Measurements from ENCODE around the gene LRRC8B. TPM values are rescaled to one million over a fixed set of nuclear protein-coding genes. Genes with fewer than 3 reads are reported as not detected.

The LRRC8B gene
- total and polyA plus RNA-seq, 2 of the 13 experiments (the other 11 are each of a cell fraction or from before 2014, with no cell fraction given) = 4.9 to 7.6 TPM

DNA sequence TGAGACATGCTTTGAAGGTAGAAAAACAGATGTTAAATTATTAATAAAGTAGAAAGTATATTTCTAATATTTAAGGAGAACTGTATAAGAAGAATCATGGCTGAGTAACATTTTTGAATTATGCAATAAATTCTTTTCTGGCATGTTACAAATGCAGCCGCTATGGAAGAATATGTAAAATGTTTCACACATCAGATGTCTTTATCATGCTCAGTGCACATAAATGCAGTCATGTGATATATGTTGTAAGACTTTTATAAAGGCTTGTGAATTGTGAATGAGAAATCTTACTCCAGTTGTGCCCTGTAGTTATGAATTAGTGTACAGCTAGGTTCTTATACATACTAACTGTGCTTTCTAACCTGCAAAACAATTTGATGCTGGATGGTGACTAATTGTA lies 53.5 kb downstream of the LRRC8B start:
- POLR2A ChIA-PET = interaction anchor here (1.0 kb wide), 1 partner anchor 9 kb away, joined by 3 read pairs; no protein-coding TSS in a partner anchor
- Histone ChIP-seq H3K27ac (ENCODE audit: extremely low read length, insufficient read depth, low read length) (no peak overlapping the region), H3K4me2 (ENCODE audit: low read depth, low read length) (no peak overlapping the region), H3K9ac (ENCODE audit: insufficient read depth, low read depth, low read length) (no peak overlapping the region), H2AFZ (ENCODE audit: low read length) (no peak overlapping the region), H3K4me3 (replicated peaks in 1 of 3; ENCODE audit: insufficient read depth in 1 of 3, low read depth in 2 of 3, low read length in 3 of 3) (no peak overlapping the region), H3K9me3 (ENCODE audit: low read length) (no peaks in the 10 kb centered on the region), H3K4me1 (ENCODE audit: insufficient read depth, low read length) (peaks cover 13% of the 10 kb centered on the region), H3K27me3 (ENCODE audit: control insufficient read depth in 1 of 2, insufficient read depth in 2 of 2, low read length in 2 of 2) (no peaks in the 10 kb centered on the region), H3K36me3 (replicated peaks in 1 of 2; ENCODE audit: control insufficient read depth in 1 of 2, insufficient read depth in 2 of 2, low read length in 2 of 2) (peaks cover 3 to 20% of the 10 kb centered on the region in 2 experiments; a peak in 4 of 5 replicates), H3K79me2 (ENCODE audit: insufficient read depth, low read length) (no peaks in the 10 kb centered on the region), H4K20me1 (ENCODE audit: insufficient read depth, low read length) (no peaks in the 10 kb centered on the region)
- CTCF ChIA-PET (ENCODE audit: low intra/inter-chr PET ratio, low total read pairs) = no interaction called here
- TF ChIP-seq SOX5 (CRISPR knock-in tag; IDR thresholded peaks at IDR 0.05; ENCODE audit: borderline replicate concordance) = no peak
- TF ChIP-seq NFATC3 (CRISPR knock-in tag; IDR thresholded peaks at IDR 0.05) = no peak
- TF ChIP-seq, protein P1, sequence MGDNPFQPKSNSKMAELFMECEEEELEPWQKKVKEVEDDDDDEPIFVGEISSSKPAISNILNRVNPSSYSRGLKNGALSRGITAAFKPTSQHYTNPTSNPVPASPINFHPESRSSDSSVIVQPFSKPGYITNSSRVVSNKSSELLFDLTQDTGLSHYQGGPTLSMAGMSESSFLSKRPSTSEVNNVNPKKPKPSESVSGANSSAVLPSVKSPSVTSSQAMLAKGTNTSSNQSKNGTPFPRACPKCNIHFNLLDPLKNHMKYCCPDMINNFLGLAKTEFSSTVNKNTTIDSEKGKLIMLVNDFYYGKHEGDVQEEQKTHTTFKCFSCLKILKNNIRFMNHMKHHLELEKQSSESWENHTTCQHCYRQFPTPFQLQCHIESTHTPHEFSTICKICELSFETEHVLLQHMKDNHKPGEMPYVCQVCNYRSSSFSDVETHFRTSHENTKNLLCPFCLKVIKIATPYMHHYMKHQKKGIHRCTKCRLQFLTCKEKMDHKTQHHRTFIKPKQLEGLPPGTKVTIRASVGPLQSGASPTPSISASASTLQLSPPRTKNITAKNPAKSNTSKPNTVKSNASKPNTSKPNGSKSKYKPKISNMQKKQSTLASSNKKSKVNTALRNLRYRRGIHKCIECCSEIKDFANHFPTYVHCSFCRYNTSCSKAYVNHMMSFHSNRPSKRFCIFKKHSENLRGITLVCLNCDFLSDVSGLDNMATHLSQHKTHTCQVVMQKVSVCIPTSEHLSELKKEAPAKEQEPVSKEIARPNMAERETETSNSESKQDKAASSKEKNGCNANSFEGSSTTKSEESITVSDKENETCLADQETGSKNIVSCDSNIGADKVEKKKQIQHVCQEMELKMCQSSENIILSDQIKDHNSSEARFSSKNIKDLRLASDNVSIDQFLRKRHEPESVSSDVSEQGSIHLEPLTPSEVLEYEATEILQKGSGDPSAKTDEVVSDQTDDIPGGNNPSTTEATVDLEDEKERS (CRISPR knock-in tag; IDR thresholded peaks at IDR 0.05) = no peak
- no peak for TF ChIP-seq ZFP37 (CRISPR knock-in tag; IDR thresholded peaks at IDR 0.05; ENCODE audit: borderline replicate concordance)
- TF ChIP-seq ZNF510 (CRISPR knock-in tag; IDR thresholded peaks at IDR 0.05; ENCODE audit: low read depth) = no peak
- TF ChIP-seq REPIN1 (CRISPR knock-in tag; IDR thresholded peaks at IDR 0.05; ENCODE audit: borderline replicate concordance, low read depth) = no peak
- TF ChIP-seq TBL1XR1 (IDR thresholded peaks at IDR 0.05; ENCODE audit: borderline replicate concordance, low read length, partially characterized antibody) = no peak
- TF ChIP-seq, protein P2, sequence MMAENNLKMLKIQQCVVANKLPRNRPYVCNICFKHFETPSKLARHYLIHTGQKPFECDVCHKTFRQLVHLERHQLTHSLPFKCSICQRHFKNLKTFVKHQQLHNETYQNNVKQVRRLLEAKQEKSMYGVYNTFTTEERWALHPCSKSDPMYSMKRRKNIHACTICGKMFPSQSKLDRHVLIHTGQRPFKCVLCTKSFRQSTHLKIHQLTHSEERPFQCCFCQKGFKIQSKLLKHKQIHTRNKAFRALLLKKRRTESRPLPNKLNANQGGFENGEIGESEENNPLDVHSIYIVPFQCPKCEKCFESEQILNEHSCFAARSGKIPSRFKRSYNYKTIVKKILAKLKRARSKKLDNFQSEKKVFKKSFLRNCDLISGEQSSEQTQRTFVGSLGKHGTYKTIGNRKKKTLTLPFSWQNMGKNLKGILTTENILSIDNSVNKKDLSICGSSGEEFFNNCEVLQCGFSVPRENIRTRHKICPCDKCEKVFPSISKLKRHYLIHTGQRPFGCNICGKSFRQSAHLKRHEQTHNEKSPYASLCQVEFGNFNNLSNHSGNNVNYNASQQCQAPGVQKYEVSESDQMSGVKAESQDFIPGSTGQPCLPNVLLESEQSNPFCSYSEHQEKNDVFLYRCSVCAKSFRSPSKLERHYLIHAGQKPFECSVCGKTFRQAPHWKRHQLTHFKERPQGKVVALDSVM (CRISPR knock-in tag; IDR thresholded peaks at IDR 0.05) = no peak
- no peak for TF ChIP-seq ZNF776 (CRISPR knock-in tag; IDR thresholded peaks at IDR 0.05)
- TF ChIP-seq ZSCAN30 (CRISPR knock-in tag; IDR thresholded peaks at IDR 0.05) = no peak
- TF ChIP-seq ZNF296 (CRISPR knock-in tag; conservative IDR thresholded peaks at IDR 0.05) = no peak
- no peak for TF ChIP-seq ZSCAN21 (CRISPR knock-in tag; IDR thresholded peaks at IDR 0.05; ENCODE audit: borderline replicate concordance)
- no peak for TF ChIP-seq ZFAT (CRISPR knock-in tag; conservative IDR thresholded peaks at IDR 0.05)
- TF ChIP-seq ZNF747 (CRISPR knock-in tag; IDR thresholded peaks at IDR 0.05; ENCODE audit: borderline replicate concordance) = no peak
- no peak for TF ChIP-seq ZBTB1 (CRISPR knock-in tag; IDR thresholded peaks at IDR 0.05; ENCODE audit: borderline replicate concordance)
- no peak for TF ChIP-seq ZBTB3 (CRISPR knock-in tag; IDR thresholded peaks at IDR 0.05; ENCODE audit: borderline replicate concordance, low read depth)
- FAIRE-seq (no peak), DNase-seq (ENCODE audit: low spot score) (no peak), ATAC-seq (no peak)
- 100% methylated on average over 1 of the region's 1 CpG for WGBS (ENCODE audit: low lambda C conversion rate)
- intact Hi-C loops (cut with micrococcal nuclease; ENCODE audit: unreplicated experiment) = no loop called here
- BruUV-seq (replicated peaks) = no TSS peak
- in situ Hi-C loops (cut with HindIII; ENCODE audit: extremely low pct_ligation_motif_present, low pct_unique_long_range_greater_than_20kb) = no loop called here
